Measurements from ENCODE around the gene CYB5R2. TPM values are rescaled to one million over a fixed set of nuclear protein-coding genes. Genes with fewer than 3 reads are reported as not detected.

CYB5R2 gene
- total RNA-seq, 1 donor from 2014 or later = 12.7 TPM

DNA sequence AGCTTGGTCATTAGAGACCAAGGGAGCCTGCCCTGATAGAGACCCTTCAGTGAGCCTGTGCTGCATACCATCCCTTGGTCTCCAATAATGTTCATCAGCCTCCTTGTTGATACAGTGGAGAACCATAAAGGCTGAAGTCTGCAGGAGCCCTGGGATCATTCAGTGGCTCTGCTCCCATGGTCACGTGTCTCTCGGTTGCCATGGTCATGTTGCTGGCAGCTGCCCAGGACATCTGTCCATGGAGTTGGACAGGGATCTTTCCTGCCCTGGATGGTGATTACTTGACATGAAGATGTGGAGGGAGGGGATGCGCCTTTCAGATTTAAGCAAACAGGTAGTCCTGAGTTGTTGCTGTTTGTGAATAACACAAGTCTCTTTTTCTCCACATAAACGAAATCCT lies 38.2 kb downstream of the CYB5R2 start:
- no peak overlapping the region for H3K27ac Mint-ChIP-seq (ENCODE audit: unreplicated experiment)
- DNase-seq (ENCODE audit: low spot score) = no peak
- H3K9me3 Mint-ChIP-seq (ENCODE audit: low read depth) = no peaks in the 10 kb centered on the region
- H3K4me1 Mint-ChIP-seq (ENCODE audit: low read depth) = peaks cover 10% of the 10 kb centered on the region
- H3K27me3 Mint-ChIP-seq (ENCODE audit: low read depth) = no peaks in the 10 kb centered on the region
- peaks cover 65% of the 10 kb centered on the region for H3K36me3 Mint-ChIP-seq (ENCODE audit: low read depth)
- no peak for TF ChIP-seq CTCF (IDR thresholded peaks at IDR 0.05)
- H3K4me3 Mint-ChIP-seq (ENCODE audit: unreplicated experiment) = no peak overlapping the region

DNA sequence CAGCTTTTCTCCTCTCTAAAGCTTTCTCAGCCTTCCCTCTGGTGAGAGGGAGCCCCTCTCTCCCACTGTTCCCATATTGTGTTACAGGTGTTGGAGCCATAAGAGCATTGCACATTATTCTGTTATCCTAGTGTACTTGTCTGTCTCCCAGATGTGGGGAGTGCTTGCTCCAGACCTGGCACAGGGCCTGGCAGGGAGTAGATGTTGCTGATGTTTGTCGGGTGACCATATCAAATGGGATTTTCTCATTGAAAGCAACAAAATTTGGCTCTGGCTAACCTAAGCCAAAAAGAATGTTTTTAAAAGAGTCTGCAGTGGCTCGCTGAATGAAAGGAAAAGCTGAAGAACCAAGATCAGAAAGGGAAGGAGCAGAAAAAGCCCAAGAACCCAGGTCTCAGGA lies 41.1 kb downstream of the CYB5R2 start:
- DNase-seq (ENCODE audit: low spot score) = no peak
- Mint-ChIP-seq H3K36me3 (ENCODE audit: low read depth) (peaks cover 58% of the 10 kb centered on the region), H3K27ac (ENCODE audit: unreplicated experiment) (no peak overlapping the region), H3K9me3 (ENCODE audit: low read depth) (no peaks in the 10 kb centered on the region), H3K27me3 (ENCODE audit: low read depth) (no peaks in the 10 kb centered on the region), H3K4me1 (ENCODE audit: low read depth) (peaks cover 1% of the 10 kb centered on the region), H3K4me3 (ENCODE audit: unreplicated experiment) (no peak overlapping the region)
- no peak for TF ChIP-seq CTCF (IDR thresholded peaks at IDR 0.05)

DNA sequence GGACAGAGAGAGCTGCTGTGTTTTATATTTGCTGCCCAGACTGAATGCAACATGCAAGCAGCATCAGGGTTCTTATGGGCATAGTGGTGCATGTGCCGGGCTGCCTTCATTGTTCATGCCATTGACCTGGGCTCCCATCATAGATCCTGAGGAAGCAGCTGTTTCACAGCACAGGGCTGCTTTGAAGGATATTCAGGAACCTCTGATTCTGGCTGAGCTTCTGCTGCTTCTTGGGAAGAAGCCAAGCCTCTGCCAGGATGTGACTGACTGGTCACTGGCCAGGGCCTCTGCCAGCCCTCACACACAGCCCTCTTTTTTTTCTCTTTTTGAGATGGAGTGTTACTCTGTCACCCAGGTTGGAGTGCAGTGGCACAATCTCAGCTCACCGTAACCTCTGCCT lies 43.3 kb downstream of the CYB5R2 start:
- Mint-ChIP-seq H3K9me3 (ENCODE audit: low read depth) (no peaks in the 10 kb centered on the region), H3K27ac (ENCODE audit: unreplicated experiment) (no peak overlapping the region), H3K27me3 (ENCODE audit: low read depth) (no peaks in the 10 kb centered on the region), H3K4me3 (ENCODE audit: unreplicated experiment) (no peak overlapping the region), H3K4me1 (ENCODE audit: low read depth) (no peaks in the 10 kb centered on the region), H3K36me3 (ENCODE audit: low read depth) (peaks cover 52% of the 10 kb centered on the region)
- no peak for DNase-seq (ENCODE audit: low spot score)
- no peak for TF ChIP-seq CTCF (IDR thresholded peaks at IDR 0.05)

DNA sequence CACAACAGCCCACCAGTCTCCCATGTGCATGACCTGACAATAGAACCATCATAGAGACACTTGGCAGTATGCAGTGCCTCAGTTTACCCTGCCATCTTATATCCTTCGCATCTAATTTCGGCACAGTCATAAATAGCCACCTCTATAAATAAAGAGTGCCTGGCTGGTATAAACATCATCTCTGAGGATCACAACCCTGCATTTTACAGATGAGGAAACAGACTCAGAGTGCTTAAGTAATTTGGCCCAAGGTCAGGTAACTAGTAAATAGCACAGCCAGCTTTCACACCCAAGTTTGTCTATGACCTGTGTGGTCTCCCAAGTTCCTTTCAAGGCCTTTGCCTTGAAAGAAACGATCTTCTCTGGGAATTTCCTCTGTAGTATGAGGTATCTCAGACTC lies 44.6 kb downstream of the CYB5R2 start:
- Mint-ChIP-seq H3K4me3 (ENCODE audit: unreplicated experiment) (no peak overlapping the region), H3K4me1 (ENCODE audit: low read depth) (no peaks in the 10 kb centered on the region), H3K9me3 (ENCODE audit: low read depth) (no peaks in the 10 kb centered on the region), H3K27ac (ENCODE audit: unreplicated experiment) (no peak overlapping the region), H3K27me3 (ENCODE audit: low read depth) (no peaks in the 10 kb centered on the region), H3K36me3 (ENCODE audit: low read depth) (peaks cover 43% of the 10 kb centered on the region)
- DNase-seq (ENCODE audit: low spot score) = no peak
- TF ChIP-seq CTCF (IDR thresholded peaks at IDR 0.05) = no peak

- Mint-ChIP-seq H3K27ac (ENCODE audit: unreplicated experiment) (no peak overlapping the region), H3K36me3 (ENCODE audit: low read depth) (peaks cover 33% of the 10 kb centered on the region), H3K27me3 (ENCODE audit: low read depth) (no peaks in the 10 kb centered on the region), H3K9me3 (ENCODE audit: low read depth) (no peaks in the 10 kb centered on the region), H3K4me3 (ENCODE audit: unreplicated experiment) (no peak overlapping the region), H3K4me1 (ENCODE audit: low read depth) (no peaks in the 10 kb centered on the region)
- TF ChIP-seq CTCF (IDR thresholded peaks at IDR 0.05) = no peak
- no peak for DNase-seq (ENCODE audit: low spot score)
Observed at GRCh38 chr11:7622721-7623120, 50.6 kb downstream of the CYB5R2 start.
